Bronchial epithelial cell (primary cell): Measurements from ENCODE around the gene PPP1R1C. TPM values are rescaled to one million over a fixed set of nuclear protein-coding genes. Genes with fewer than 3 reads are reported as not detected.

ENCODE experiments used
- DNase-seq: peaks from one replicate; pipeline ENCODE4 v3.0.0-alpha.2; 2010; ENCODE audit warnings: low read depth
- FAIRE-seq: peaks from 2 replicates; lab custom pipeline; 2011; peaks lifted over from hg19 to GRCh38; lab: Jason Lieb, UNC
- H3K27me3 ChIP-seq: 2 replicates; pipeline ENCODE4 v1.5.1; 2011; ENCODE audit warnings: low read length; ENCODE audit not compliant: control insufficient read depth, insufficient read depth
- H3K36me3 ChIP-seq: 2 replicates; pipeline ENCODE4 v1.5.1; 2011; ENCODE audit warnings: low read length; ENCODE audit not compliant: control insufficient read depth, insufficient read depth
- H3K4me3 ChIP-seq: 2 replicates; pipeline ENCODE4 v1.5.1; 2011; ENCODE audit warnings: mild to moderate bottlenecking, low read depth, low read length, control low read depth
- CTCF ChIP-seq: IDR thresholded peaks from 2 replicates; pipeline ENCODE4 v1.5.1; 2011; ENCODE audit warnings: mild to moderate bottlenecking, moderate library complexity, low read length, control low read depth, inconsistent platforms; ENCODE audit not compliant: insufficient read depth, severe bottlenecking
- total RNA-seq: library from RNA; depleted of rRNA; stranded (reverse); fragments of >200 nt; gene quantifications from 2 replicates; pipeline ENCODE4 v1.2.1, GENCODE V29; 2014

The PPP1R1C gene
- total RNA-seq, 1 donor from 2014 or later, result 2.1 TPM

DNA sequence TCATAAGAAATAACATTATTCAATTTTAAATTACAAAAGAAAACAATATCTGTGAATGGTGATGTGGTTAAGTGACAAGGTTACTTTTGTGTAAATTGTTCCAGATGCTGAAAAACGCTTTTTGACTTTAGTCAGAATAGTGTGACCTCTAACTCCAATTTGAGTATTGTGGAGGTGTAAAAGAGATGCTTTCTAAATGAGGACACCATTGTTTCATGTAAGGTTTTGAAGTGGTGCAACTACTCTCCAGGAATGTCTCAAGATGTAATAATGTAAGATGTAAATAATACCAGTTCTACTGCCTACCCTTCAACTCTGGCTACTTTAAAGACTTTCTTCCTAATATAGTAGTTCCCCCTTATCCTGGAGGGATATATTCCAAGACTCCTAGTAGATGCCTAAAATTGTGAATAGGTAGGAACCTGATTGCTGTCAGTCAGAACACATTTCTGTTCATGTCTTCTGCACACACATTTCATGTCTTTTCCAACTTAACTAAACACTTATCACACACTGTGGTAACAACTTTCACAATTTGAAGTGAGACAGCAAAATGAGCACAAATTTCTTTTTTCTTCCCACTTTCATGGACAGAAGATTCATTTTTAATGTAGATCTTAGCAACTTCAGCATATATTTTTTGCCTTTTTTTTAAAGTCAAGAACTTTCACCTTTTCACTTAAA, 39.1 kb upstream of the PPP1R1C start:
- H3K4me3 ChIP-seq, result no peak overlapping the region
- FAIRE-seq (no peak), DNase-seq (peak; percentile 37)
- no peaks in the 10 kb centered on the region for H3K27me3 ChIP-seq
- H3K36me3 ChIP-seq, result no peaks in the 10 kb centered on the region
- no peak for TF ChIP-seq CTCF

- TF ChIP-seq CTCF, result no peak
- DNase-seq (peak; percentile 60), FAIRE-seq (no peak)
- no peak overlapping the region for H3K4me3 ChIP-seq
- no peaks in the 10 kb centered on the region for H3K36me3 ChIP-seq
- no peaks in the 10 kb centered on the region for H3K27me3 ChIP-seq
These were observed 38.4 kb upstream of the PPP1R1C start for GRCh38 chr2:181947273-181947672.

GRCh38 chr2:181948227-181948626, 37.4 kb upstream of the PPP1R1C start:
- Histone ChIP-seq H3K27me3 (no peaks in the 10 kb centered on the region), H3K36me3 (no peaks in the 10 kb centered on the region), H3K4me3 (no peak overlapping the region)
- no peak for TF ChIP-seq CTCF
- DNase-seq (peak; percentile 57), FAIRE-seq (no peak)

DNA sequence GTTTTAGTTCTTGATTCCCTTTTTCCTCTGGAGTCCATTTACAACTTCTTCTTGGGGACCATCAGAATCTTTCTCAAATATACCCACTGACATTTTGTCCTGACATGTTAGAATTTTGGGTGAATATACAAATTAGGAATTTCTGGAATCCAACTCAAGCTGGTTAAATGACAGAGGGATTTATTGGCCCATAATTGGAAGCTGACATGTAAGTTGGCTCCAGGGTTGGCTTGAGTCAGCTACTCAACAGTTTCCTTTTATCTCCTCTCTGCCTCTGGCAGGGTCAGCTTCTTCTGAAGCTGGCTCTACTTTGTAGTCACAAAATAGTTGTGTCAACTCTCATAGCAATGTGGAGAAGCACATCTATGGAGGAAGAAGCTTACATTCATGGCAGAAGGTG, 36.6 kb upstream of the PPP1R1C start:
- DNase-seq (peak; percentile 76), FAIRE-seq (no peak)
- H3K27me3 ChIP-seq, result no peaks in the 10 kb centered on the region
- H3K36me3 ChIP-seq, result no peaks in the 10 kb centered on the region
- no peak for TF ChIP-seq CTCF
- no peak overlapping the region for H3K4me3 ChIP-seq

GRCh38 chr2:181952404-181953226, 33.0 kb upstream of the PPP1R1C start:
- no peaks in the 10 kb centered on the region for H3K36me3 ChIP-seq
- H3K4me3 ChIP-seq, result no peak overlapping the region
- DNase-seq (no peak), FAIRE-seq (no peak)
- no peaks in the 10 kb centered on the region for H3K27me3 ChIP-seq
- no peak for TF ChIP-seq CTCF
